Psoas muscle (tissue), 8 donors: ENCODE measurements around the gene MBP. TPM values are rescaled to one million over a fixed set of nuclear protein-coding genes. Genes with fewer than 3 reads are reported as not detected.
"Not testable (repeated sequence)": the region's sequence is repeated elsewhere in the genome, so short reads cannot be mapped to it uniquely, and the experiment has no call there.

ENCODE experiments used
- ATAC-seq, 4 donors: fragments of 200-7000 bp; cut with Tn5 transposase; one replicate each; pipeline ENCODE4 v1.9.1; 2020; ENCODE audit warnings: moderate library complexity in 3 of 4, mild to moderate bottlenecking in 2 of 4
- DNase-seq, 2 donors: peaks; one replicate each; pipeline ENCODE4 v3.0.0-alpha.2; 2020
- H3K27ac ChIP-seq: fragments of 200-600 bp; one replicate; pipeline ENCODE4 v1.8.0; 2022
- H3K27me3 ChIP-seq, 3 donors: fragments of 200-600 bp in 1 of 3; one replicate each; pipeline versions ENCODE4 v1.6.1 to v1.8.0; 2013 to 2022; ENCODE audit warnings: low read length in 2 of 3, mild to moderate bottlenecking in 2 of 3, moderate library complexity in 1 of 3; ENCODE audit not compliant: insufficient read depth in 3 of 3
- H3K36me3 ChIP-seq, 2 donors: fragments of 200-600 bp in 1 of 2; one replicate each; pipeline versions ENCODE4 v1.6.1 to v1.8.0; 2013 to 2022; ENCODE audit warnings: low read depth in 1 of 2, mild to moderate bottlenecking in 1 of 2, moderate library complexity in 1 of 2; ENCODE audit not compliant: insufficient read depth in 1 of 2
- H3K4me1 ChIP-seq: fragments of 200-600 bp; one replicate; pipeline ENCODE4 v1.8.0; 2022
- H3K4me3 ChIP-seq: fragments of 200-600 bp; one replicate; pipeline ENCODE4 v1.8.0; 2022; ENCODE audit warnings: mild to moderate bottlenecking
- H3K9me3 ChIP-seq: fragments of 200-600 bp; one replicate; pipeline ENCODE4 v1.8.0; 2022
- CTCF ChIP-seq: fragments of 200-600 bp; IDR thresholded peaks from one replicate; pipeline ENCODE4 v1.8.0; 2022; ENCODE audit warnings: antibody characterized with exemption
- WGBS, 3 donors: extraction: QIAGEN DNeasy Blood & Tissue Kit; methylation state at CpG; one replicate each; pipeline versions ENCODE4 v1.1.6 to v1.1.7; 2013; 5-methylcytosine and 5-hydroxymethylcytosine counted together
- intact Hi-C, 2 donors: fragments of 100-400 bp; cut with DNase I; formaldehyde crosslinking; loops; one replicate each; pipeline versions ENCODE4 v1.11.0 to v1.14.2; 2022
- polyA plus RNA-seq, 3 donors: library from polyadenylated mRNA; stranded (reverse); fragments of 200-250 nt; gene quantifications; one replicate each; pipeline ENCODE4 v1.2.3, GENCODE V29; 2013
- total RNA-seq, 4 donors: library from RNA; stranded (reverse); fragmentation: NEBNext Ultra II Directional in 2 of 4; extraction: Animal tissue kit (Norgen Biotek cat#: 25700) in 2 of 4; gene quantifications; one replicate each; pipeline versions ENCODE4 v1.2.1 to v1.2.4, GENCODE V29; 2021 to 2023
- donor health status: healthy with polysubstance abuse.
- donor health status: DM: no; HTN: no; CAD: no; lungs with moderate emphysema.
- donor health status: Bipolar disorder and iron deficiency.
- donor health status: healthy.
- donor health status: DM: yes; HTN: yes; CAD: no.
- donor health status: DM: no; HTN: no; CAD: no.
- donor health status: DM: no; HTN: no; CAD: no.
- donor health status: DM: yes; HTN: yes; CAD: no.

Gene MBP
- total and polyA plus RNA-seq, 7 donors = 16.4 to 88.2 (median 51.6) TPM

- DNase-seq (no peak), ATAC-seq (no peak)
- intact Hi-C loops = no loop called here
- H3K27ac ChIP-seq = no peak overlapping the region
- 72 to 79% (median 76%) methylated on average over 11 of the region's 11 CpGs for WGBS, 3 donors
- peaks cover 0 to 16% of the 10 kb centered on the region in 2 donors for H3K36me3 ChIP-seq
- no peak for TF ChIP-seq CTCF
- no peak overlapping the region for H3K4me3 ChIP-seq
- H3K4me1 ChIP-seq = no peaks in the 10 kb centered on the region
- no peaks in the 10 kb centered on the region for H3K27me3 ChIP-seq
- H3K9me3 ChIP-seq = no peaks in the 10 kb centered on the region
These were observed 161.6 kb downstream of the MBP start for GRCh38 chr18:76970770-76971559.

- H3K4me3 ChIP-seq = no peak overlapping the region
- peaks cover 0 to 16% of the 10 kb centered on the region in 2 donors for H3K36me3 ChIP-seq
- WGBS, 3 donors = 62 to 69% (median 67%) methylated on average over 17 of the region's 17 CpGs
- no peaks in the 10 kb centered on the region for H3K27me3 ChIP-seq
- no peak for TF ChIP-seq CTCF
- ATAC-seq = no peak
- intact Hi-C loops = no loop called here
- no peak overlapping the region for H3K27ac ChIP-seq
- DNase-seq = no peak
- no peaks in the 10 kb centered on the region for H3K9me3 ChIP-seq
- H3K4me1 ChIP-seq = no peaks in the 10 kb centered on the region
These were observed 164.7 kb downstream of the MBP start for GRCh38 chr18:76967721-76968472.

- not testable (repeated sequence) for H3K27me3 ChIP-seq, H3K9me3 ChIP-seq
These were observed 165.3 kb downstream of the MBP start for GRCh38 chr18:76967299-76967698.

GRCh38 chr18:76965555-76966151 lies 166.9 kb downstream of the MBP start:
- ATAC-seq, DNase-seq, H3K9me3 ChIP-seq, H3K4me1 ChIP-seq, intact Hi-C loops, H3K27ac ChIP-seq, H3K4me3 ChIP-seq, H3K27me3 ChIP-seq: not testable (repeated sequence)
- 75 to 85% (median 80%) methylated on average over 11 of the region's 11 CpGs for WGBS, 3 donors
- H3K36me3 ChIP-seq = peaks cover 0 to 26% of the 10 kb centered on the region in 2 donors

More at GRCh38 chr18:76967299-76967698, 165.3 kb downstream of the MBP start:
- peaks cover 0 to 16% of the 10 kb centered on the region in 2 donors for H3K36me3 ChIP-seq
- H3K4me1 ChIP-seq, ATAC-seq, H3K4me3 ChIP-seq, DNase-seq, intact Hi-C loops, H3K27ac ChIP-seq: not testable (repeated sequence)

GRCh38 chr18:76963936-76964335 lies 168.6 kb downstream of the MBP start:
- WGBS, 3 donors = 95 to 97% (median 96%) methylated on average over 2 of the region's 2 CpGs
- Histone ChIP-seq H3K27me3 (no peaks in the 10 kb centered on the region), H3K4me3 (no peak overlapping the region), H3K4me1 (no peaks in the 10 kb centered on the region), H3K27ac (no peak overlapping the region), H3K9me3 (no peaks in the 10 kb centered on the region), H3K36me3 (peaks cover 0 to 36% of the 10 kb centered on the region in 2 donors)
- no peak for ATAC-seq
- DNase-seq = no peak
- intact Hi-C loops = no loop called here
- TF ChIP-seq CTCF = no peak
